Fibroblast of mammary gland (primary cell): ENCODE results near the gene APBA2.

Experiments used
- DNase-seq: peaks from one replicate; pipeline ENCODE4 v3.0.0-alpha.2; 2010; ENCODE audit warnings: low read depth
- H3K4me3 ChIP-seq: 2 replicates; pipeline ENCODE4 v1.5.1; 2011; ENCODE audit warnings: low read depth, mild to moderate bottlenecking, low read length, moderate library complexity; ENCODE audit not compliant: control insufficient read depth
- CTCF ChIP-seq: conservative IDR thresholded peaks from 2 replicates; pipeline ENCODE4 v1.5.1; 2011; ENCODE audit warnings: low read depth, low read length, inconsistent platforms; ENCODE audit not compliant: control insufficient read depth, insufficient read depth

Gene APBA2

GRCh38 chr15:29110176-29110575 is 224.4 kb downstream of the APBA2 start:
- no peak for TF ChIP-seq CTCF
- H3K4me3 ChIP-seq, result no peak overlapping the region
- no peak for DNase-seq

DNA sequence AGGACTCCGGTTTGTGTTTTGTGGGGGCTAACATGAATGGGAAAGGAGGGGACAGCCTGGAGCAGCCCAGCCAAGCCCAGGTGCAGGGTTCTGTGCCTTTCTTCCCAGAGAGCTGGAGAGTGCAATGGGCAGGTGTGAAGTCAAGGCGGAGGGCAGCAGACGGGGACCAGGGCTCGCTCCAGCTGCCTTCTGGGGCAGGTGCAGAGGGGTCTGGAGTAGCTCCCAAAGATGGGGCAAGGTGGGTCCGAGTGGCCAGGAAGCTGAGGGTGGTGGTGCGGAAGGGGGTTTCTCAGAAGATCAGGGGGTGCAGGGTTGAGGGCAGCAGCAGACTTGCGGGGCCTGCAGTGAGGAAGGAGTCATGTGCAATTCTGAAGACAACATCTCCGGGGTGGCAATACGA is 225.0 kb downstream of the APBA2 start:
- no peak overlapping the region for H3K4me3 ChIP-seq
- TF ChIP-seq CTCF, result no peak
- no peak for DNase-seq

DNA sequence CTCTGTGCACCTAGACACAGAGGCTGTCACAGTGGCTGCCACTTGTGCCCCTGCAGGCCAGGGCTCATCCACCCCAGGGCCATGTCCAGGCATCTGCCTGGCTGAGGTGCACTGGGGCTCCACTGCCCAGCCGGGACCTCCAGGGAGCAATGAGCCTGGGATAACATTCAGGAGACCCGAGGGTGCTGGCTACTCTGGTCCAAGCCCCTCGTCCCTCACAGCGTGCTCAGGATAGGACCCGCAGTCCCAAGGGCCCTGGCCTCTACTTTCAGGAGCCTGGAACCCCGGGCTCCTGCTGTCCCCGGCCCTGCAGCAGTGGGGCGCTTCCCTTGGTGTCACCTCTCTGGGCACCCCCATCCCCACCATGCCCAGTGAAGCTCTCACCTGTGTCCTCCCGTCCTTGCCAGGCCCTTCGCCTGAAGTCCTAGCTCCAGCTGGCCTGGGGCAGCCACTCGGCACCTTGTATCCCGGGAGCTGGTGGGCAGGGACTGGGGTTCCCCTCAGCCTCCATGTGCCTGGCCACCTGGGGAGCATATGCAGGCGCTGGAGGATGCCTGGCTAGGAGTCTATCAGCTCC is 226.0 kb downstream of the APBA2 start:
- DNase-seq, result no peak
- no peak overlapping the region for H3K4me3 ChIP-seq
- TF ChIP-seq CTCF, result no peak

DNA sequence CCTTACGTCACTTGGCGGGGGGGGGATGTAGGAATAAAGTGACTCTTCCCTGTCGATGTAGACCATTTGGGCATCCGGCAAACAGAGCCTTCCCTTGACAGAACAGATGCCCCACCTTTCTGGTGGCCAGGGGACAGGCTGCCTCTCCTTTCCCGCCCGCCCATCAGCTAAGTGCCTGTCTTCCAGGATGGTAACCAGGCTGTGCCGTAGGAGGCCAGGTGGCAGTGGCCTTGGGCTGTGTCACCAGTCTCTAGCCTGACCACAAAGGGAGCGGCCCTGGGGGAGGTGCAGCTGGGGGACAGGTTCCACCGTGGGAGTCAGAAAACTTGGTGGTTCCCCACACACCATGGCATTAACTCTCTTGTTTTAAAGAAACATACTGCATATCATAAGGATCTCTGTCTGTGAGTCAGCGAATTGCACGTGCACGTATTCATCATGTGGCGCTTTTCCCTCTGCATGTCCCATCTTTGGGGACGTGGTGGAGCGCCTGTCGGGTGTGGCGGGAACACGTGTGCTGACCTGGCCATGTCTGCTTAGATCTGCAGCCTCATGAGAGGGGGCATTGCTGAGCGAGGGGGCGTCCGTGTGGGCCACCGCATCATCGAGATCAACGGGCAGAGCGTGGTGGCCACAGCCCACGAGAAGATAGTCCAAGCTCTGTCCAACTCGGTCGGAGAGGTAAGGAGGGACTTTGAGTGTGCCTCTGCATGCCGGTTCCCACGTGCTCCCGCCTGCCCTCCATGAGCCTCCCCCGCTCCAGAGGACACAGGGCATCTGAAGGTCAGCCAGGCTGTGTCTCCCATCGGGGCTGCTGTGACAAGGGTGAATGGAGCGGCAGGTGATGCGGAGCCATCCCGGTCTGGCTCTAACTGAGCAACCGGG is 227.8 kb downstream of the APBA2 start:
- no peak overlapping the region for H3K4me3 ChIP-seq
- no peak for TF ChIP-seq CTCF
- DNase-seq, result no peak

DNA sequence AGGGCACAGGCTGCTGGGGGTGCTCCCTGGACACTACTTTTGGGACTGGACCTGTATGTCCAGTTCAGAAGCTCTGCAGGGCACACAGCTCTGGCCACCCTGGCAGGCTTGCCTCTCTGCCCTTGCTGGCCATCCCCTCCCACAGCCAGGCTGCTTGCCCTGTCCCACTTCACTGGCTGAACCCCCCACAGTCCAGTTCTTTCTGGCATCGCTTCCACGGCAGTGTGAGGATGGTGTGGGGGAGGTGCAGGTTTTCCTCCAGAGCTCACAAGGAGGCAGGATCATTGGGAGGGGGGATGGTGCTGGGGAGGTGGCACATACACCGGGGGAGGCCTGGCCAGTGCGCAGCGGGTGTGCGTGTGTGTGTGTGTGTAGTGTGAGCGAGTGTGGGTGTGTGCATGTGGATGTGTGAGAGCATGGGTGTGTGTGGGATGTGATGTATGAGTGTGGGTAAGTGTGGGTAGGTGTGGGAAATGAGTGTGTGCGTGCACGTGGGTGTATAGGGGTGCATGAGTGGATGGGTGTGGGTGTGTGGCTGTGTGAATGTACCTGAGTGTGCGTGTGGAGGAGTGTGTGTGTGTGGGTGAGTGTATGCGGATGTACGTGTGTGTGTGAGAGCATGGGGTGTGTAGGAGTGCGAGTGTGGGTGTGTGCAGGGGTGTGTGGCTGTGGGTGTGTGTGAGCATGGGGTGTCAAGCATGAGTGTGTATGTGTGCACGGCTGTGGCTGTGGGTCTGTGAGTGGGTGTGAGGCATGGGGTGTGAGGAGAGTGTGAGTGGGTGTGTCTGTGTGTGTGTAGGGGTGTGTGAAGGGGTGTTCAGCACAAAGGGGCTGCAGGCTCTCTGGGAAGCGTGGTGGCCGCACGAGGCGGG is 228.7 kb downstream of the APBA2 start:
- H3K4me3 ChIP-seq, result no peak overlapping the region
- no peak for TF ChIP-seq CTCF
- no peak for DNase-seq

- DNase-seq, result no peak
- peak overlapping the region; percentile 10 for H3K4me3 ChIP-seq
- peak; percentile 16 for TF ChIP-seq CTCF
Observed at GRCh38 chr15:29115093-29115991, 229.6 kb downstream of the APBA2 start.
